OCI-LY3 (cell line): Measurements from ENCODE around the gene MAP2K7.

Experiments
- CTCF ChIP-seq: fragments of 200-600, 300-600 bp; sonication (generic); IDR thresholded peaks from 2 replicates; pipeline ENCODE4 v1.5.1; 2014; ENCODE audit warnings: antibody characterized with exemption, low read length, low read depth
- EZH2phosphoT487 ChIP-seq: fragments of 200-600 bp; shearing (Covaris generic); IDR thresholded peaks from 2 replicates; pipeline ENCODE4 v1.6.1; 2018; ENCODE audit warnings: antibody characterized with exemption, mixed run types, low read depth

GRCh38 chr19:7857727-7858108, 46.0 kb upstream of the MAP2K7 start:
- no peak for TF ChIP-seq CTCF
- no peak for TF ChIP-seq EZH2phosphoT487
